Breast epithelium (tissue), 4 donors: ENCODE results near the gene PRPF38A. TPM values are rescaled to one million over a fixed set of nuclear protein-coding genes. Genes with fewer than 3 reads are reported as not detected.

Experiments
- DNase-seq, 2 donors: peaks; one replicate each; pipeline ENCODE4 v3.0.0-alpha.2; 2019; ENCODE audit warnings: low spot score in 2 of 2
- H3K27ac ChIP-seq, 2 donors: fragments of 200-600 bp; sonication (generic) in 1 of 2; one replicate each; pipeline ENCODE4 v1.5.1; 2016 to 2019; ENCODE audit warnings: mild to moderate bottlenecking in 1 of 2
- H3K27me3 ChIP-seq, 2 donors: fragments of 200-600 bp; sonication (generic) in 1 of 2; one replicate each; pipeline versions ENCODE4 v1.5.1 to v1.6.0; 2017 to 2019; ENCODE audit warnings: control low read depth in 1 of 2, mild to moderate bottlenecking in 1 of 2
- H3K36me3 ChIP-seq: fragments of 200-600 bp; one replicate; pipeline ENCODE4 v1.5.1; 2019
- H3K4me1 ChIP-seq, 2 donors: fragments of 200-600 bp; sonication (generic); one replicate each; pipeline ENCODE4 v1.5.1; 2016 to 2019; ENCODE audit warnings: control low read depth in 1 of 2
- H3K4me3 ChIP-seq, 3 donors: fragments of 200-600 bp; sonication (generic); 1 replicate in 2 of 3; 2 replicates in 1 of 3; pipeline ENCODE4 v1.5.1; 2016 to 2019; ENCODE audit warnings: mild to moderate bottlenecking in 3 of 3, moderate library complexity in 2 of 3
- H3K9me3 ChIP-seq, 2 donors: fragments of 200-600 bp; sonication (generic) in 1 of 2; one replicate each; pipeline ENCODE4 v1.5.1; 2016 to 2019; ENCODE audit warnings: control low read depth in 1 of 2
- POLR2A ChIP-seq: fragments of 450-650 bp; IDR thresholded peaks from one replicate; pipeline ENCODE4 v1.6.1; 2016; ENCODE audit warnings: antibody characterized with exemption, mild to moderate bottlenecking, moderate library complexity
- POLR2AphosphoS5 ChIP-seq, 3 donors: sonication (generic); formaldehyde crosslinking; IDR thresholded peaks; one replicate each; pipeline ENCODE4 v1.6.1; 2017; ENCODE audit warnings: antibody characterized with exemption in 3 of 3
- intact Hi-C: fragments of 100-400 bp; cut with DNase I; formaldehyde crosslinking; loops from one replicate; pipeline ENCODE4 v1.15.1; 2023; ENCODE audit warnings: low total_unique reads
- total RNA-seq, 3 donors: library from RNA; depleted of rRNA; stranded (reverse); fragments of >200 nt; gene quantifications; one replicate each; pipeline ENCODE4 v1.1.0, GENCODE V29; 2016
- TF ChIP-seq, protein P1 (sequence below), 3 donors: fragments of 450-650 bp; IDR thresholded peaks; one replicate each; pipeline ENCODE4 v1.5.1; 2016 to 2017; ENCODE audit warnings: antibody characterized with exemption in 3 of 3, mild to moderate bottlenecking in 3 of 3, moderate library complexity in 3 of 3

PRPF38A gene
- total RNA-seq, 3 donors from 2014 or later, result 13.1 to 20.9 (median 19.7) TPM

DNA sequence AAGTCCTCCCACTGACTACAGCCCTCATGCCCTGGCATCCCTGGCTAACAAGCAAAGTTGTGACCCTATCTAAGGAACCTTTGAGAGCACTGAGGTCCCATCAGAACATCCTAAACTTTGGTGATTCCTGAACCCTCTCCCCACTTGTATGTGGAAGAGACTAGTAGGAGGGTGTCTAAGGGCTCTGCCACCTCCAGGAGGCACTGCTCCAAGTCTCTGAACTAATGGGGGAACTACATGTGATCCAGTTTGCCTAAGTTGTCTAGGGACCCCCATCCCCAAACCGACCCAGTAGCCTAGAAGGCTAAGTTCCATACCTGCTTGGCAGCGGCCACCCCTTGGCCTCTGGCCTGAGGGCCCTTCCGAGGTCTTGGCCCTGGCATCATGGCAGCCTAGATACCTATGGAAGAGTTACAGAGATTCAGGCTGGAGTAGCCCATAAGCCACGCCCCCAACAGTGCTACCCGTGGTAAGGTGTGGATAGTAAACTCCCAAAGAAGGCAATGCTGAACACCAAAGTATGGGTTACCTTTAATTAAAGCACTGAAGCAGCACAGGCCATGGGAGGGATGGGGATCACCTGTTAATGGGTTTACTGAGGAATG is 40.1 kb upstream of the PRPF38A start:
- peaks cover 7% of the 10 kb centered on the region in 2 donors for H3K4me1 ChIP-seq
- H3K27ac ChIP-seq, result peak overlapping the region in 1 of 2 donors; percentile 91
- H3K4me3 ChIP-seq, result peak overlapping the region in 2 of 3 donors; percentile 72 to 95
- TF ChIP-seq POLR2A, result no peak
- TF ChIP-seq, protein P1, sequence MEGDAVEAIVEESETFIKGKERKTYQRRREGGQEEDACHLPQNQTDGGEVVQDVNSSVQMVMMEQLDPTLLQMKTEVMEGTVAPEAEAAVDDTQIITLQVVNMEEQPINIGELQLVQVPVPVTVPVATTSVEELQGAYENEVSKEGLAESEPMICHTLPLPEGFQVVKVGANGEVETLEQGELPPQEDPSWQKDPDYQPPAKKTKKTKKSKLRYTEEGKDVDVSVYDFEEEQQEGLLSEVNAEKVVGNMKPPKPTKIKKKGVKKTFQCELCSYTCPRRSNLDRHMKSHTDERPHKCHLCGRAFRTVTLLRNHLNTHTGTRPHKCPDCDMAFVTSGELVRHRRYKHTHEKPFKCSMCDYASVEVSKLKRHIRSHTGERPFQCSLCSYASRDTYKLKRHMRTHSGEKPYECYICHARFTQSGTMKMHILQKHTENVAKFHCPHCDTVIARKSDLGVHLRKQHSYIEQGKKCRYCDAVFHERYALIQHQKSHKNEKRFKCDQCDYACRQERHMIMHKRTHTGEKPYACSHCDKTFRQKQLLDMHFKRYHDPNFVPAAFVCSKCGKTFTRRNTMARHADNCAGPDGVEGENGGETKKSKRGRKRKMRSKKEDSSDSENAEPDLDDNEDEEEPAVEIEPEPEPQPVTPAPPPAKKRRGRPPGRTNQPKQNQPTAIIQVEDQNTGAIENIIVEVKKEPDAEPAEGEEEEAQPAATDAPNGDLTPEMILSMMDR (IDR thresholded peaks at IDR 0.05), result no peak
- TF ChIP-seq POLR2AphosphoS5 (IDR thresholded peaks at IDR 0.05), result no peak
- intact Hi-C loops, result loop anchor here (10.0 kb wide), 1 partner anchor 1550 kb away; no protein-coding TSS in a partner anchor
- DNase-seq, result no peak
- H3K36me3 ChIP-seq, result peaks cover 4% of the 10 kb centered on the region
- H3K27me3 ChIP-seq, result no peaks in the 10 kb centered on the region
- no peaks in the 10 kb centered on the region for H3K9me3 ChIP-seq

- TF ChIP-seq POLR2A, result no peak
- TF ChIP-seq, protein P1 (IDR thresholded peaks at IDR 0.05), result no peak
- peak in 1 of 3 donors; percentile 20 for TF ChIP-seq POLR2AphosphoS5 (IDR thresholded peaks at IDR 0.05)
- H3K4me3 ChIP-seq, result peak overlapping the region; percentile 72 to 95 (median 87)
- intact Hi-C loops, result loop anchor here (10.0 kb wide), 1 partner anchor 1550 kb away; no protein-coding TSS in a partner anchor
- peaks cover under 1% of the 10 kb centered on the region for H3K36me3 ChIP-seq
- peak in 1 of 2 donors; percentile 49 for DNase-seq
- no peaks in the 10 kb centered on the region for H3K9me3 ChIP-seq
- no peaks in the 10 kb centered on the region for H3K27me3 ChIP-seq
- peaks cover 7% of the 10 kb centered on the region in 2 donors for H3K4me1 ChIP-seq
- H3K27ac ChIP-seq, result peak overlapping the region; percentile 91 to 97
Observed at GRCh38 chr1:52365071-52365745, 39.2 kb upstream of the PRPF38A start.

- TF ChIP-seq, protein P1 (IDR thresholded peaks at IDR 0.05), result peak; percentile 11 to 55 (median 28)
- TF ChIP-seq POLR2A (peak; percentile 62), POLR2AphosphoS5 (IDR thresholded peaks at IDR 0.05) (peak; percentile 74 to 90 (median 83))
Observed at GRCh38 chr1:52365746-52366516, 38.5 kb upstream of the PRPF38A start, which contains the start of gene CC2D1B. CC2D1B (minus strand) TSS chr1:52366205; CDS start chr1:52364620, 1,585 bp downstream.

GRCh38 chr1:52366517-52366827 is 37.9 kb upstream of the PRPF38A start:
- Histone ChIP-seq H3K27me3 (no peaks in the 10 kb centered on the region), H3K4me1 (peaks cover 7% of the 10 kb centered on the region in 2 donors), H3K36me3 (no peaks in the 10 kb centered on the region), H3K27ac (peak overlapping the region; percentile 91 to 97), H3K9me3 (no peaks in the 10 kb centered on the region), H3K4me3 (peak overlapping the region; percentile 72 to 95 (median 87))
- intact Hi-C loops, result loop anchor here (10.0 kb wide), 1 partner anchor 1548 kb away; no protein-coding TSS in a partner anchor
- TF ChIP-seq POLR2A (no peak), POLR2AphosphoS5 (IDR thresholded peaks at IDR 0.05) (no peak)
- TF ChIP-seq, protein P1 (IDR thresholded peaks at IDR 0.05), result no peak
- no peak for DNase-seq

More at GRCh38 chr1:52365746-52366516, 38.5 kb upstream of the PRPF38A start, which contains the start of gene CC2D1B:
- Histone ChIP-seq H3K27me3 (no peaks in the 10 kb centered on the region), H3K27ac (peak within 1 kb of the TSS; percentile 91 to 97), H3K9me3 (no peaks in the 10 kb centered on the region), H3K4me1 (peaks cover 7% of the 10 kb centered on the region in 2 donors), H3K36me3 (no peaks in the 10 kb centered on the region), H3K4me3 (peak within 1 kb of the TSS; percentile 72 to 95 (median 87))
- peak; percentile 99 for DNase-seq
- intact Hi-C loops, result loop anchor here (10.0 kb wide), 1 partner anchor 1549 kb away; no protein-coding TSS in a partner anchor
